Neutrophil (primary cell): Measurements from ENCODE around the gene ERMAP.

Experiments used
- H3K27ac ChIP-seq: fragments of 200-600 bp; sonication (generic); 2 replicates; pipeline ENCODE4 v1.5.1; 2016; ENCODE audit warnings: mild to moderate bottlenecking, moderate library complexity
- H3K27me3 ChIP-seq: fragments of 200-600 bp; sonication (generic); 2 replicates; pipeline ENCODE4 v1.6.0; 2016; ENCODE audit warnings: mild to moderate bottlenecking
- H3K36me3 ChIP-seq: fragments of 200-600 bp; sonication (generic); 2 replicates; pipeline ENCODE4 v1.5.1; 2017
- H3K4me1 ChIP-seq, 2 experiments: fragments of 200-600 bp in 1 of 2; sonication (generic) in 1 of 2; 1 replicate in 1 of 2; 2 replicates in 1 of 2; pipeline versions ENCODE4 v1.5.1 to v1.6.1; 2013 to 2016; ENCODE audit warnings: low read depth in 1 of 2, low read length in 1 of 2, mild to moderate bottlenecking in 1 of 2, moderate library complexity in 1 of 2; ENCODE audit not compliant: control insufficient read depth in 1 of 2, insufficient read depth in 1 of 2
- H3K4me3 ChIP-seq, 2 experiments: fragments of 200-600 bp in 1 of 2; sonication (generic) in 1 of 2; 1 replicate in 1 of 2; 2 replicates in 1 of 2; pipeline ENCODE4 v1.5.1; 2013 to 2016; ENCODE audit warnings: low read depth in 1 of 2, low read length in 1 of 2, mild to moderate bottlenecking in 1 of 2, moderate library complexity in 1 of 2
- H3K9me3 ChIP-seq: fragments of 200-600 bp; sonication (generic); 2 replicates; pipeline ENCODE4 v1.5.1; 2016
- TF ChIP-seq, protein P1 (sequence below): fragments of 200-600 bp; sonication (generic); IDR thresholded peaks from 2 replicates; pipeline ENCODE4 v1.5.1; 2016; ENCODE audit warnings: antibody characterized with exemption

Gene ERMAP

DNA sequence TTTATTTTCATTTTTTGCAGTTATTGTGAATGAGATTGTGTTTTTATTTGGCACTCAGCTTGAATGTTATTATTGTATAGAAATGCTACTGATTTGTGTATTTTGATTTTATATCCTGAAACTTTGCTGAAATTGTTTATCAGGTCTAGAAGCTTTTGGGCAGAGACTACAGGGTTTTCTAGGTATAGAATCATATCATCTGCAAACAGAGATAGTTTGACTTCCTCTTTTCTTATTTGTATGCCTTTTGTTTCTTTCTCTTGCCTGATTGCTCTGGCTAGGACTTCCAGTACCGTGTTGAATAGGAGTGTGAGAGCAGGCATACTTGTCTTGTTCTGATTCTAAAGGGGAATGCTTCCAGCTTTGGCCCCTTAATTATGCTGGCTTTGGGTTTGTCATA lies 56.7 kb downstream of the ERMAP start:
- no peaks in the 10 kb centered on the region for H3K36me3 ChIP-seq
- H3K9me3 ChIP-seq = no peaks in the 10 kb centered on the region
- TF ChIP-seq, protein P1, sequence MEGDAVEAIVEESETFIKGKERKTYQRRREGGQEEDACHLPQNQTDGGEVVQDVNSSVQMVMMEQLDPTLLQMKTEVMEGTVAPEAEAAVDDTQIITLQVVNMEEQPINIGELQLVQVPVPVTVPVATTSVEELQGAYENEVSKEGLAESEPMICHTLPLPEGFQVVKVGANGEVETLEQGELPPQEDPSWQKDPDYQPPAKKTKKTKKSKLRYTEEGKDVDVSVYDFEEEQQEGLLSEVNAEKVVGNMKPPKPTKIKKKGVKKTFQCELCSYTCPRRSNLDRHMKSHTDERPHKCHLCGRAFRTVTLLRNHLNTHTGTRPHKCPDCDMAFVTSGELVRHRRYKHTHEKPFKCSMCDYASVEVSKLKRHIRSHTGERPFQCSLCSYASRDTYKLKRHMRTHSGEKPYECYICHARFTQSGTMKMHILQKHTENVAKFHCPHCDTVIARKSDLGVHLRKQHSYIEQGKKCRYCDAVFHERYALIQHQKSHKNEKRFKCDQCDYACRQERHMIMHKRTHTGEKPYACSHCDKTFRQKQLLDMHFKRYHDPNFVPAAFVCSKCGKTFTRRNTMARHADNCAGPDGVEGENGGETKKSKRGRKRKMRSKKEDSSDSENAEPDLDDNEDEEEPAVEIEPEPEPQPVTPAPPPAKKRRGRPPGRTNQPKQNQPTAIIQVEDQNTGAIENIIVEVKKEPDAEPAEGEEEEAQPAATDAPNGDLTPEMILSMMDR = no peak
- H3K27me3 ChIP-seq = peaks cover 13% of the 10 kb centered on the region
- no peak overlapping the region for H3K4me3 ChIP-seq
- no peak overlapping the region for H3K27ac ChIP-seq
- no peaks in the 10 kb centered on the region for H3K4me1 ChIP-seq

DNA sequence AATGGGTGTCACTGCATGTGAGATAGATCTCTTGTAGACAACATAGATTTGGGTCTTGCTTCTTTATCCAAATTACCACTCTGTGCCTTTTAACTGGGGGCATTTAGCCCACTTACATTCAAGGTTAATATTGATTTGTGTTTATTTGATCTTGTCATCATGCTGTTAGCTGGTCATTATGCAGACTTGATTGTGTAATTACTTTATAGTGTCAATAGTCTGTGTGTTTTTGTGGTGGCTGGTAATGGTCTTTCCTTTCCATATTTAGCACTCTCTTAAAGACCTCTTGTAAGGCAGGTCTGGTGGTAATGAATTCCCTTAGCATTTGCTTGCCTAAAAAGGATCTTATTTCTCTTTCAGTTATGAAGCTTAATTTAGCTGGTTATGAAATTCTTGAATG lies 59.1 kb downstream of the ERMAP start:
- Histone ChIP-seq H3K27ac (no peak overlapping the region), H3K4me1 (no peaks in the 10 kb centered on the region), H3K4me3 (no peak overlapping the region), H3K9me3 (no peaks in the 10 kb centered on the region), H3K36me3 (no peaks in the 10 kb centered on the region), H3K27me3 (peaks cover 15% of the 10 kb centered on the region)
- TF ChIP-seq, protein P1 = no peak

DNA sequence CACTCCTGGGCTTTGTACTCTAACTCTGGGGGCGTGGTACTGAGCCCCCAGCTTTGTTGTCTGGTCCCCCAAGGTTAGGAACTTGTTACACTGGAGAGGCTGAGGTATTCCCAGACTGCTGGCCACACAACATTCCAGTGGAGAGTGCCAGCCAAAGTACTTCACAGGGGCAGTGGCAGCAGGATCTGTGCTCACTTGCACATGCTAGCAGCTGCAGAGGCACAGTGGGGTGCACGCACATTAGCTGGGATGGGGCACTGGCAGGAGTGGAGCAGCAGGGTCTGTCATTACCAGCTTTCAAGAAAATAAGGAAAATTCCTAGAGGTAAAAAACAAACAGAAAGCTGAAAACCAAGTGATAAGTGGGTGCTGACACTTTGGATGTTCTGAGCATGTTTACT lies 60.5 kb downstream of the ERMAP start:
- Histone ChIP-seq H3K4me3 (no peak overlapping the region), H3K27me3 (peaks cover 15% of the 10 kb centered on the region), H3K36me3 (no peaks in the 10 kb centered on the region), H3K9me3 (no peaks in the 10 kb centered on the region), H3K4me1 (no peaks in the 10 kb centered on the region), H3K27ac (no peak overlapping the region)
- TF ChIP-seq, protein P1 = no peak

DNA sequence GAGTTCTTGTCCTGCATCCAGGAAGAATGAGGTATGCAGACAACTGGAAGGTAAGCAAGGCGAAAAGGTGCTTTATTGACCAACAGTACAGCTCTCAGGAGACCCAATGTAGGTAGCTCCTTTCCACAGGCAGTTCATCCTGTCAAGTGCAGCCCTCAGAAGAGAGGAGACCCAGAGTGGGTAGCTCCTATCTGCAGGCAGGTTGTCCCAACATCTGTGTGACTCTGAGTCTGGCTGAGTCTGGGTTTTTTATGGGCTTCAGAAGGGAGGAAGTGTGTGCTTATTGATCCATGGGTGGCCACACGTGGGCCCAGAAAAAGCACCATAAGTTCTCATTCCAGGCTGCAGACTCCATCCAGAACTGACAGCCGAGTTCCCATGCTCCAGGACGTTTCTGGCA lies 63.5 kb downstream of the ERMAP start:
- H3K36me3 ChIP-seq = no peaks in the 10 kb centered on the region
- H3K9me3 ChIP-seq = no peaks in the 10 kb centered on the region

DNA sequence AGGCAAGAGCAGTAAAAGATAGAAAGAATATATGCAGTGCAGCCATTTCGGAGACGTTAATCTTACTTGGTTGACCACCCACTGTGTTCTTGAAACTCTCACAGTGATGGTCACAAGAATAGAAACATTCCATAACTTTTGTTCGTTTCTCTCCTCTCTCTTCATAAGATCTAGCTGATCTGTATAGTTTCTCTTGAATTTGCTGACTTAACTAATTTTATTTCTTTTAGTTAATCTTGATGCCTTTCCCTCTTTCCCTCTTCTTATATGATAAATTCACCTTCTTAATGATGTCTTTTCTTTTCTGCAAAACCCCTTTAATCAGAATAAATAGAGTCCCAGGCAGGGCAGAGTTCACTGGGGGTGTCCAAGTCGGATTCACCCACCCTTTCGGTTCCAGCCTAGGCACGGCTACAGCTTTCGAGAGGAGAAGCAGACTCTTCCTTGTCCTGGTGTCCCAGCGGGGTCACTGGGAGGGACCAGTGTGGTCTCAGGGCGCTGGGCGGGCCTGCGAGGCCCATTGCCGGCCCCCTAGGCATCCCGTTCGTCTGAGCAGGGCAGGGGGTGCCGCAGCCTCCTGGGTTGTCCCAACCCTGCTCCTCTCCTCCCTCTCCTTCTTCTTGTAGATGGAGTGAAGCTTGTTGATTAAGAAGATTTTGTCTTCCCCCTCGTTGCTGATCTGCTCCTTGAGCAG lies 69.3 kb downstream of the ERMAP start:
- H3K36me3 ChIP-seq = no peaks in the 10 kb centered on the region
- H3K4me1 ChIP-seq = no peaks in the 10 kb centered on the region
- peaks cover 13% of the 10 kb centered on the region for H3K27me3 ChIP-seq
- TF ChIP-seq, protein P1 = no peak
- no peak overlapping the region for H3K4me3 ChIP-seq
- no peak overlapping the region for H3K27ac ChIP-seq
- H3K9me3 ChIP-seq = no peaks in the 10 kb centered on the region

More for the DNA sequence above, 63.5 kb downstream of the ERMAP start:
- no peak overlapping the region for H3K4me3 ChIP-seq
- peaks cover 28% of the 10 kb centered on the region for H3K27me3 ChIP-seq
- H3K27ac ChIP-seq = no peak overlapping the region
- TF ChIP-seq, protein P1 = no peak
- no peaks in the 10 kb centered on the region for H3K4me1 ChIP-seq
